Measurements from ENCODE around the gene PIAS1. TPM values are rescaled to one million over a fixed set of nuclear protein-coding genes. Genes with fewer than 3 reads are reported as not detected.
A peak's percentile ranks its signal among the peaks of the same experiment; 100 is the strongest.

PIAS1 gene
- total and polyA plus RNA-seq, 8 donors: 10.6 to 29.0 (median 17.6) TPM

DNA sequence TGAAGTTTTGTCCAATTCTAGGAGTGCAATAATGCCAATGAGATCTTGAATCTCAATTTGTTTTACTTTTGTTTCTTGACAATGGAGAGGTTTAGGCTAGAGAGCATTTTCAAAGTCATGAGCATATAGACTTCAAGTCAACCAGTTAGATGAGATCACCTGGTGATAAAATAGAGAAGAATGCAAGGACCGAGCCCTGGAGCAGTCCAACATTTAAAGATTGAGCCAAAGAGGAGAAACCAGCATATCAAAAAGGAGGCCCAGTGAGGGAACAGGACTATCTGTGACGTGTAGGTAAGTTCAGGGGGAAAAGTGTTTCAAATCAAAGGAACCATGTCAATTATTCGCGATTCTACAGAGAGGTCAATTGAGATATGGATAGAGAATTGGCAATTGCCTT is 1.7 kb upstream of the PIAS1 start:
- intact Hi-C loops (cut with DNase I): no loop called here
- no peaks in the 10 kb centered on the region for H3K36me3 ChIP-seq
- H3K4me3 ChIP-seq: no peak overlapping the region
- FAIRE-seq (no peak), ATAC-seq (no peak), DNase-seq (no peak)
- no peaks in the 10 kb centered on the region for H3K27me3 ChIP-seq
- H3K4me1 ChIP-seq: peaks cover 4 to 22% (median 18%) of the 10 kb centered on the region in 3 donors
- H3K9me3 ChIP-seq: no peaks in the 10 kb centered on the region
- TF ChIP-seq CTCF (IDR thresholded peaks at IDR 0.05): no peak
- no peak overlapping the region for H3K27ac ChIP-seq
- 85 to 89% methylated on average over 4 of the region's 4 CpGs for WGBS, 2 donors

DNA sequence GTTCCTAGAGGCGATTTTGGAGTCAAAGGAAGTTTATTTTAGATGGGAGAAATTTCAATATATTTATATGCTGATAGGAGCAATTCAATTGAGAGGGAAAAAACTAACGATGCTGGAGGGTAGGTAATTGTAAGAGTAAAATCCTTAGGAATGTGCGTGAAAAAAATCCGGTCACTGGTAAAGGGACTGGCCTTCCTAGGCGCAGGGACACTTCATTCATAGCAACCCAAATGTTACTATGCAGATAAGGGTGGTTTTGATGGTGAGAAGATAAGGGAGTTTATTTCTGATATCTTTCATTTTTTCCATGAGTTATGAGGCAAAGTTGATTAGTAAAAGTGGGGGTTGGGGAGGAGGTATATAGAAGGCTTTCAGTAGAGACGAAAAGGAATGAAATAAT is 1.1 kb upstream of the PIAS1 start:
- no peak for TF ChIP-seq CTCF (IDR thresholded peaks at IDR 0.05)
- Histone ChIP-seq H3K27ac (no peak overlapping the region), H3K27me3 (no peaks in the 10 kb centered on the region), H3K36me3 (no peaks in the 10 kb centered on the region), H3K4me3 (no peak overlapping the region), H3K4me1 (peaks cover 4 to 27% (median 21%) of the 10 kb centered on the region in 3 donors), H3K9me3 (no peaks in the 10 kb centered on the region)
- WGBS, 2 donors: 75 to 77% methylated on average over 6 of the region's 6 CpGs
- no peak for FAIRE-seq
- ATAC-seq: no peak
- intact Hi-C loops (cut with DNase I): no loop called here
- DNase-seq: no peak

DNA sequence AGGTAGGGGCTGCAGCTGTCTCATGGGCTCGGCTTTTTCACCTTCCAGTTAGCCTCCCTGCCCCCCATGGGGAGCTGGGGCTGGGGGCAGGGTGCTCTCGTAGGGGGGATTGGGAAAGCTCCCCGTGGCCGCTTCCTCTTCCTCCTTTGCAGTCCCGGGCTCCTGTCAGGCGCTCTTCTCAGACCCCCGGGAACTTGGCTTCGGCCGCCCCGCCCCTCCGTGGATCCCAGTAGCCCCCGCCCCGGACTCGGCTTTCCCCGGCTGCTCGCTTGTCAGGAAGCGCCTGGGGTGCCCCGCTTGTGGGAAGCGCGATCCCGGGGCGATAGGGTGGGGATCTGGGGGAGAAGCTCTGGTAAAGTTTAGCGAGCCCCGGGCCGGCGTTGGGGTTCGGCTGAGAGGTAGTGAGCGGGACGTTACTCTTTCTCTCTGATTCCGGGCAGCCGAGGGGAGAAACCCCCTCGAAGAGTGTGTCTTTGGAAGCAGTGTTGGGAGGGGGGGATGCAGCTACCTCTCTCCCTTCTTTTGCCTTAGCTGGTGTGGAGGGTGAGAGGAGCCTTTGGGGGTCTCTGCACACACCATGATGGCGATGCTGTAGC is 611 bp downstream of the PIAS1 start:
- peak overlapping the region; percentile 64 to 84 (median 82) for H3K4me3 ChIP-seq
- peak; percentile 48 to 84 (median 64) for DNase-seq
- intact Hi-C loops (cut with DNase I): no loop called here

DNA sequence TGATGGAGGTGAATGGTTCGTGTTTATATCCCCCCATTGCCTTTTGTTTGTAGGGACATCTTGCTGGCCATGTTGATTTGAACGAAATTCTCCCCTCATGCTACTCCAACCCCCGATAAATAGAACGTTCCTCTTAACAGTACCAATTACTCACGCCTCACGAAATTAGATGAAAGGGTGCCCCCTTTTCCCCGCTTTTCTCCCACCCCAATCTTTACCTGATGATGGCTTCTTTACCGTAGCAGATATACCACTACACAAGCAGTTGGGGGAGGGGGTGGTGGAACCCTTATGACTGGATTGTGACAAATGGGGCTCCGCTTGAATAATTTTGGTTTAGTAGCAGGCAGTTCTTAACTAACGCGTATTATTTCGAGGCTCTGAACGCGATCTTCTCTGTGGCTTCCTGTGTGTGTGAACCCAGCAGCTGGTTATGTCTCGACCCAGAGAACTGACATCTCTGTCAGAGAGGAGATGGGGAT is 1.1 kb downstream of the PIAS1 start:
- FAIRE-seq (no peak), ATAC-seq (peak; percentile 22 to 52 (median 42)), DNase-seq (peak in 3 of 6 donors; percentile 19 to 43 (median 32))
- no peaks in the 10 kb centered on the region for H3K36me3 ChIP-seq
- H3K27me3 ChIP-seq: no peaks in the 10 kb centered on the region
- intact Hi-C loops (cut with DNase I): no loop called here
- peak overlapping the region; percentile 64 to 84 (median 82) for H3K4me3 ChIP-seq
- H3K27ac ChIP-seq: peak overlapping the region; percentile 75 to 93 (median 85)
- H3K4me1 ChIP-seq: peaks cover 4 to 38% (median 31%) of the 10 kb centered on the region in 3 donors
- 0 to 1% methylated on average over 15 of the region's 15 CpGs for WGBS, 2 donors
- no peak for TF ChIP-seq CTCF (IDR thresholded peaks at IDR 0.05)
- no peaks in the 10 kb centered on the region for H3K9me3 ChIP-seq

More for the DNA sequence above, 611 bp downstream of the PIAS1 start:
- FAIRE-seq (no peak), ATAC-seq (peak; percentile 47 to 75 (median 60))
- no peaks in the 10 kb centered on the region for H3K9me3 ChIP-seq
- TF ChIP-seq CTCF (IDR thresholded peaks at IDR 0.05): no peak
- peak overlapping the region; percentile 75 to 93 (median 85) for H3K27ac ChIP-seq
- no peaks in the 10 kb centered on the region for H3K27me3 ChIP-seq
- H3K4me1 ChIP-seq: peaks cover 4 to 35% (median 28%) of the 10 kb centered on the region in 3 donors
- 0% methylated on average over 26 to 33 of the region's 33 CpGs for WGBS, 2 donors
- H3K36me3 ChIP-seq: no peaks in the 10 kb centered on the region
